Measurements from ENCODE around the gene MYCBPAP. TPM values are rescaled to one million over a fixed set of nuclear protein-coding genes. Genes with fewer than 3 reads are reported as not detected.
A peak's percentile ranks its signal among the peaks of the same experiment; 100 is the strongest.

Gene MYCBPAP
- total RNA-seq, 1 donor from 2014 or later: 1.7 TPM

GRCh38 chr17:50476545-50477315 lies 31.5 kb upstream of the MYCBPAP start:
- no peak for TF ChIP-seq CTCF (IDR thresholded peaks at IDR 0.05; ENCODE audit: unreplicated experiment)
- Mint-ChIP-seq H3K27ac (no peak overlapping the region), H3K9me3 (ENCODE audit: low read depth) (no peaks in the 10 kb centered on the region)

GRCh38 chr17:50477976-50478375 lies 30.3 kb upstream of the MYCBPAP start:
- peaks cover 11% of the 10 kb centered on the region for H3K36me3 Mint-ChIP-seq (ENCODE audit: insufficient read depth)
- H3K9me3 Mint-ChIP-seq (ENCODE audit: low read depth): no peaks in the 10 kb centered on the region
- TF ChIP-seq CTCF (IDR thresholded peaks at IDR 0.05; ENCODE audit: unreplicated experiment): no peak
- H3K27me3 Mint-ChIP-seq: peaks cover 9% of the 10 kb centered on the region
- peaks cover 11% of the 10 kb centered on the region for H3K4me1 Mint-ChIP-seq (ENCODE audit: low read depth)
- DNase-seq (ENCODE audit: low spot score, unreplicated experiment): no peak
- peak overlapping the region; percentile 97 for H3K27ac Mint-ChIP-seq
- peak overlapping the region; percentile 77 for H3K4me3 Mint-ChIP-seq (ENCODE audit: low read depth)

More at GRCh38 chr17:50476545-50477315, 31.5 kb upstream of the MYCBPAP start:
- H3K27me3 Mint-ChIP-seq: peaks cover 9% of the 10 kb centered on the region
- H3K4me1 Mint-ChIP-seq (ENCODE audit: low read depth): peaks cover 11% of the 10 kb centered on the region
- peak overlapping the region; percentile 2 for H3K4me3 Mint-ChIP-seq (ENCODE audit: low read depth)
- H3K36me3 Mint-ChIP-seq (ENCODE audit: insufficient read depth): peaks cover 9% of the 10 kb centered on the region
- no peak for DNase-seq (ENCODE audit: low spot score, unreplicated experiment)

GRCh38 chr17:50478391-50479381 lies 29.6 kb upstream of the MYCBPAP start, which contains the start of gene RSAD1:
RSAD1 (plus strand) TSS chr17:50478860; CDS start chr17:50478885, 25 bp downstream.
- peak; percentile 87 for DNase-seq (ENCODE audit: low spot score, unreplicated experiment)
- no peaks in the 10 kb centered on the region for H3K9me3 Mint-ChIP-seq (ENCODE audit: low read depth)
- peaks cover 8% of the 10 kb centered on the region for H3K36me3 Mint-ChIP-seq (ENCODE audit: insufficient read depth)
- H3K4me1 Mint-ChIP-seq (ENCODE audit: low read depth): peaks cover 11% of the 10 kb centered on the region
- peak within 1 kb of the TSS; percentile 79 for H3K4me3 Mint-ChIP-seq (ENCODE audit: low read depth)
- peaks cover 8% of the 10 kb centered on the region for H3K27me3 Mint-ChIP-seq
- TF ChIP-seq CTCF (IDR thresholded peaks at IDR 0.05; ENCODE audit: unreplicated experiment): peak; percentile 93
- peak within 1 kb of the TSS; percentile 97 for H3K27ac Mint-ChIP-seq

- Mint-ChIP-seq H3K9me3 (ENCODE audit: low read depth) (no peaks in the 10 kb centered on the region), H3K4me3 (ENCODE audit: low read depth) (peak overlapping the region; percentile 79), H3K27ac (peak overlapping the region; percentile 92), H3K27me3 (peaks cover 6% of the 10 kb centered on the region), H3K4me1 (ENCODE audit: low read depth) (peaks cover 11% of the 10 kb centered on the region), H3K36me3 (ENCODE audit: insufficient read depth) (peaks cover 6% of the 10 kb centered on the region)
- peak; percentile 70 for DNase-seq (ENCODE audit: low spot score, unreplicated experiment)
- TF ChIP-seq CTCF (IDR thresholded peaks at IDR 0.05; ENCODE audit: unreplicated experiment): peak; percentile 73
Observed at GRCh38 chr17:50479522-50480141, 28.6 kb upstream of the MYCBPAP start.

All from progenitor cell of endocrine pancreas (in vitro differentiated cells).